Measurements from ENCODE around the gene MAP1LC3C.

DNA sequence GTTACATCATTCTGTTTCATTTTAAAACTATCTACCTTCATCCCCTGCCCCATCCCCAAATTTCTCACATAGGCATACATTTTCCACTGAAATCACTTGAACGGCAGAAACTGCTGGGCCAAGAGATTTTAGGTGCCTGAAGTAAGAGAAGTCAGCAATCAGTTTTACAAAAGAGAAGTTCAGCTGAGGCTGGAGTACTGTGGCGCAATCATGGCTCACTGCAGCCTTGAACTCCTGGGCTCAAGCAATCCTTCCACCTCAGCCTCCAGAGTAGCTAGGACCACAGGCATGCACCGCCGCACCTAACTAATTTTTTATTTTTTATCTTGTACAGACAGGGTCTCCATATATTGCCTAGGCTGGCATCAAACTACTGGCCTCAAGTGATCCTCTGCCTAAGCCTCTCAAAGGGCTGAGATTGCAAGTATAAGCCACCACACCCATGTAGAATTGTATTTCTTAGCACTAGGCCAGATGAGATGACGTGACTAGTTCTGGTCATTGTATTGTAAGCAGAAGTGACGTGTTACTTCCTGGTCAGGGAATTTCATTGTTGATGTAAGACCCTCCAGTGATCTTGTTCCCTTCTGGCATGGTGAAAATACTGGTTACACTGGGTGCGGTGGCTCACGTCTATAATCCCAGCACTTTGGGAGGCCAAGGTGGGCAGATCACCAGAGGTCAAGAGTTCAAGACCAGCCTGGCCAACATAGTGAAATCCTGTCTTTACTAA, 34.2 kb downstream of the MAP1LC3C start:
- TF ChIP-seq, protein P1, sequence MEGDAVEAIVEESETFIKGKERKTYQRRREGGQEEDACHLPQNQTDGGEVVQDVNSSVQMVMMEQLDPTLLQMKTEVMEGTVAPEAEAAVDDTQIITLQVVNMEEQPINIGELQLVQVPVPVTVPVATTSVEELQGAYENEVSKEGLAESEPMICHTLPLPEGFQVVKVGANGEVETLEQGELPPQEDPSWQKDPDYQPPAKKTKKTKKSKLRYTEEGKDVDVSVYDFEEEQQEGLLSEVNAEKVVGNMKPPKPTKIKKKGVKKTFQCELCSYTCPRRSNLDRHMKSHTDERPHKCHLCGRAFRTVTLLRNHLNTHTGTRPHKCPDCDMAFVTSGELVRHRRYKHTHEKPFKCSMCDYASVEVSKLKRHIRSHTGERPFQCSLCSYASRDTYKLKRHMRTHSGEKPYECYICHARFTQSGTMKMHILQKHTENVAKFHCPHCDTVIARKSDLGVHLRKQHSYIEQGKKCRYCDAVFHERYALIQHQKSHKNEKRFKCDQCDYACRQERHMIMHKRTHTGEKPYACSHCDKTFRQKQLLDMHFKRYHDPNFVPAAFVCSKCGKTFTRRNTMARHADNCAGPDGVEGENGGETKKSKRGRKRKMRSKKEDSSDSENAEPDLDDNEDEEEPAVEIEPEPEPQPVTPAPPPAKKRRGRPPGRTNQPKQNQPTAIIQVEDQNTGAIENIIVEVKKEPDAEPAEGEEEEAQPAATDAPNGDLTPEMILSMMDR (IDR thresholded peaks at IDR 0.05), result no peak
- no peak for TF ChIP-seq POLR2A (IDR thresholded peaks at IDR 0.05)

All from body of pancreas (tissue), 4 donors.